NT2/D1 (cell line): ENCODE data around the gene COLEC12.

Experiments
- DNase-seq: peaks from one replicate; pipeline ENCODE4 v3.0.0-alpha.2; 2011; ENCODE audit warnings: low read depth, low spot score
- H3K27me3 ChIP-seq: 2 replicates; pipeline ENCODE4 v1.6.0; 2011; ENCODE audit warnings: mild to moderate bottlenecking; ENCODE audit not compliant: insufficient read length, insufficient read depth
- H3K36me3 ChIP-seq: 2 replicates; pipeline ENCODE4 v1.6.1; 2011; ENCODE audit warnings: mild to moderate bottlenecking, low read length, mixed read lengths; ENCODE audit not compliant: insufficient read depth, insufficient read length
- H3K4me1 ChIP-seq: 2 replicates; pipeline ENCODE4 v1.5.1; 2011; ENCODE audit not compliant: insufficient read depth, insufficient read length
- H3K4me3 ChIP-seq: 2 replicates; pipeline ENCODE4 v1.5.1; 2011; ENCODE audit warnings: low read depth; ENCODE audit not compliant: insufficient read length
- H3K9ac ChIP-seq: 2 replicates; pipeline ENCODE4 v1.6.0; 2011; ENCODE audit warnings: low read depth; ENCODE audit not compliant: insufficient read length
- H3K9me3 ChIP-seq: 2 replicates; pipeline ENCODE4 v1.5.1; 2011; ENCODE audit warnings: mild to moderate bottlenecking, low read length; ENCODE audit not compliant: insufficient read depth
- SUZ12 ChIP-seq: IDR thresholded peaks from 2 replicates; pipeline ENCODE4 v1.6.1; 2011; ENCODE audit not compliant: insufficient read length, insufficient read depth; ENCODE audit errors: extremely low read depth
- YY1 ChIP-seq: IDR thresholded peaks from 2 replicates; pipeline ENCODE4 v1.6.1; 2011; ENCODE audit not compliant: insufficient read length, insufficient read depth
- ZNF274 ChIP-seq: IDR thresholded peaks from 2 replicates; pipeline ENCODE4 v1.6.1; 2011; ENCODE audit warnings: mild to moderate bottlenecking, low read depth, low read length

COLEC12 gene

GRCh38 chr18:433298-433697 is 67.2 kb downstream of the COLEC12 start:
- Histone ChIP-seq H3K27me3 (no peaks in the 10 kb centered on the region), H3K9ac (no peak overlapping the region)

GRCh38 chr18:432791-433190 is 67.7 kb downstream of the COLEC12 start:
- DNase-seq = no peak
- Histone ChIP-seq H3K9me3 (peaks cover 6% of the 10 kb centered on the region; the same call in 1 of the 2 replicates), H3K27me3 (no peaks in the 10 kb centered on the region), H3K9ac (no peak overlapping the region), H3K36me3 (no peaks in the 10 kb centered on the region), H3K4me1 (no peaks in the 10 kb centered on the region), H3K4me3 (no peak overlapping the region)
- TF ChIP-seq YY1 (no peak), SUZ12 (no peak), ZNF274 (no peak)

More at GRCh38 chr18:433298-433697, 67.2 kb downstream of the COLEC12 start:
- Histone ChIP-seq H3K4me1 (no peaks in the 10 kb centered on the region), H3K36me3 (no peaks in the 10 kb centered on the region), H3K9me3 (peaks cover 6% of the 10 kb centered on the region; the same call in 1 of the 2 replicates), H3K4me3 (no peak overlapping the region)
- DNase-seq = no peak
- TF ChIP-seq SUZ12 (no peak), ZNF274 (no peak), YY1 (no peak)

GRCh38 chr18:429030-429429 is 71.5 kb downstream of the COLEC12 start:
- H3K9ac ChIP-seq = no peak overlapping the region
- H3K4me3 ChIP-seq = no peak overlapping the region
- H3K27me3 ChIP-seq = no peaks in the 10 kb centered on the region
- TF ChIP-seq YY1 = no peak
- no peak for TF ChIP-seq SUZ12
- TF ChIP-seq ZNF274 = no peak
- no peak for DNase-seq
- H3K36me3 ChIP-seq = no peaks in the 10 kb centered on the region
- H3K4me1 ChIP-seq = no peaks in the 10 kb centered on the region
- H3K9me3 ChIP-seq = no peaks in the 10 kb centered on the region

DNA sequence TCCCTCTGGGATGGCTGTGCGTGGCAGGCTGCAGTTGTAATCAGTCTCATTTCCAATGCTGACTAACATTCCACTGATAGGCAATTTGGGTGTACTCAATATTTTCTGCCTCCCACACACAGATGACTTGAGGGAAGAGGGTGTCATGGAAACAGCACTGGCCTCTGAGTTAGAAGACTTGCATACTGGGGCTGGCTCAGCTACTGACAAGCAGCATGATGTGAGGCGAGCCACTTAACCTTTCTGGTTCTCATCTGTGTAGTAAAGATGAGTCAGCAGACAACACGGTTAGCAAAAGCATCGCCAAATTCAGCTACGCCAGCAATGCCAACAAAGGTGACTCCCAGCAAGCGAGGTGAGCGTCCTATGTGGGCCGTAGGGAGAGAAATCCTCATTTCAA is 73.5 kb downstream of the COLEC12 start:
- no peaks in the 10 kb centered on the region for H3K4me1 ChIP-seq
- H3K9me3 ChIP-seq = no peaks in the 10 kb centered on the region
- TF ChIP-seq SUZ12 = no peak
- no peak for TF ChIP-seq YY1
- TF ChIP-seq ZNF274 = no peak
- no peak overlapping the region for H3K9ac ChIP-seq
- no peak overlapping the region for H3K4me3 ChIP-seq
- H3K27me3 ChIP-seq = no peaks in the 10 kb centered on the region
- H3K36me3 ChIP-seq = no peaks in the 10 kb centered on the region
- no peak for DNase-seq

DNA sequence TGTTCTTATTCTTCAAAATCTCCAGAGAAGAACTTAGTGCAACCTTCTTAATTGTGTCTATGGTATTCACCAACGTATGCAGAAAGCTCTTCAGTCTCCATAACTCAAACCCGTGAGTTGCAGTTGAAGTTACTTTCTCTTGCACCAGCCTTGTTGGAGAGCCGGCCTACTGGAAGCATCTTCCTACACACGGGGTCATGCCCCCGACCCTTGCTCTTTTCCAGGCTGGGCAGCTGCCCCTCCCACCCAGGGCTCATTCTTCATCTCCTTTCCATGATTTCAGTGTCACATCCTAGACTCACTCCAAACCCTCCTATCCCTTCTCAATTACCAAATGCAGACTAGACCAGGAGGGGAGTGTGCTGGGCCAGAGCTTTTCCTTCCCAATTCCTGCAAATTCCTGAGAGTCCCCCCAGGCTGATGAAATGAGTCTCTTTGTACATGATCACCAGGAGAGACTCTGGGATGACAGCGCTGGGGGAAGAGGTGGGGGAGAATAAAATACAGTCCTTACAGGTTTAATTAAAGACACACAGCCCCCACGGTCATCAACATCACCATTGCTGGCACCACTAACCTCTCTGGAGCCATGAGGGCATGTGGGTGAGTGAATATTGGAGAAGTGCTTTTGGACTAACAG is 75.3 kb downstream of the COLEC12 start:
- DNase-seq = no peak
- Histone ChIP-seq H3K9ac (no peak overlapping the region), H3K9me3 (no peaks in the 10 kb centered on the region), H3K4me3 (no peak overlapping the region), H3K36me3 (no peaks in the 10 kb centered on the region), H3K27me3 (no peaks in the 10 kb centered on the region), H3K4me1 (no peaks in the 10 kb centered on the region)
- TF ChIP-seq YY1 (no peak), SUZ12 (no peak), ZNF274 (no peak)

GRCh38 chr18:424668-425067 is 75.8 kb downstream of the COLEC12 start:
- no peak overlapping the region for H3K4me3 ChIP-seq
- H3K9ac ChIP-seq = no peak overlapping the region
- no peak for TF ChIP-seq ZNF274
- TF ChIP-seq SUZ12 = no peak
- no peak for TF ChIP-seq YY1
- no peaks in the 10 kb centered on the region for H3K36me3 ChIP-seq
- no peaks in the 10 kb centered on the region for H3K4me1 ChIP-seq
- DNase-seq = no peak
- H3K27me3 ChIP-seq = no peaks in the 10 kb centered on the region
- H3K9me3 ChIP-seq = no peaks in the 10 kb centered on the region

- TF ChIP-seq SUZ12 = no peak
- no peak for TF ChIP-seq ZNF274
- TF ChIP-seq YY1 = no peak
- Histone ChIP-seq H3K9ac (no peak overlapping the region), H3K4me1 (no peaks in the 10 kb centered on the region), H3K36me3 (no peaks in the 10 kb centered on the region), H3K4me3 (no peak overlapping the region), H3K27me3 (no peaks in the 10 kb centered on the region), H3K9me3 (no peaks in the 10 kb centered on the region)
- DNase-seq = no peak
Measured at GRCh38 chr18:424071-424661, 76.3 kb downstream of the COLEC12 start.
